Inflammatory macrophage treated with lipopolysaccharide for 4 hours (primary cell): ENCODE measurements around the gene GRID2IP.

Experiments
- DNase-seq: peaks from one replicate; pipeline ENCODE4 v3.0.0-alpha.2; 2020

Gene GRID2IP

DNA sequence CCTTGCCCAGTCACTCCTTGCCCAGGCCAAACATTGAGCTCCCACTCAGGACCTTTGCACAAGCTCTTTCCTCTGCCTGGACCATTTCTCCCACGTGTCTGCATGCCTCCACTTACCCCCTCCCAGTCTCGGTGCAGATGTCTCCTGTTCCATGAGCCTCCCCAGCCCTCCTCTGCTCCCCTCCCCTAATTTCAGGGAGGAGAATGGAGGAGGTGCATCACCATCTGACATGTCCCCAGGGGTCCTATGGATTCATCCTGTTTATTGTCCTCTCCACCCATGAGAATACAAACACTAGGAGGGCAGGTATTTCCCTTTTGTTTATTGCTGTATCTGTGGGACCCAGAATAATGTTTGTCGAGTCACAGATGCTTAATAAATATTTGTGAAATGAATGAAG, 8.6 kb upstream of the GRID2IP start:
- DNase-seq = no peak

DNA sequence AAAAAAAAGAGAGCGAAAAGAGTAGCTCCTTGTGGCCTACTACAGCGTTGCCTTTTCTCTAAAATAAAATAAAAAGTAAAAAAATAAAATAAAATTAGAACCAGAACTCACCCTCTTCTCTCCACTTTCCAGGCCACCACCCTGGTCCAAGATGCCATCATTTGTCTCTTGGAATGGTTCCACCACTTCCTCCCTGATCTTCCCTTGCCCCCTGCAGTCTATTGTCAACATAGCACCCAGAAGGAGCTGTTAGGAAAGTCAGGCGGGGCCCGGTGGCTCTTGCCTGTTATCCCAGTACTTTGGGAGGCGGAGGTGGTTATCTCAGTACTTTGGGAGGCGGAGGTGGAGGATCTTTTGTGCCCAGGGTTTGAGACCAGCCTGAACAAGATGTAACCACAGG, 7.6 kb upstream of the GRID2IP start:
- peak; percentile 69 for DNase-seq

DNA sequence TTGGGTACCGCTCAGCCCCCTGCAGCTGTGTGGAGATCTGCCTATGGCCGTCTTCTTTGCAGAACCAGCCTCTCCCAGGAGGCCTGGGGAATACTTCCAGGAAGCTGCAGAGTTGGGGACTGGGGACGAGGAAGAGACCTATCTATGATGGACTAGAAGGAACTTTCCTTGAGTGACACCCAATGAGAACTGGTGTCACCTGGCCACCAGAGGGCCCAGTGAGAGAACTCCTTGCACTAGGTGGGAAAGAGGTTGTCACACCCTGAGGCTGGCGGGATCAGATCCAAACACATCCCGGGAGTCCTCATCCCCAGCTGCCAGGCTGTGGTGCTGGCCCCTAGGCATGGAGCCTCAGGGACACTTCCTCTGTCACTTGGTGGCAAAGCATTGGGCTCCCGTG, 4.9 kb upstream of the GRID2IP start:
- no peak for DNase-seq

DNA sequence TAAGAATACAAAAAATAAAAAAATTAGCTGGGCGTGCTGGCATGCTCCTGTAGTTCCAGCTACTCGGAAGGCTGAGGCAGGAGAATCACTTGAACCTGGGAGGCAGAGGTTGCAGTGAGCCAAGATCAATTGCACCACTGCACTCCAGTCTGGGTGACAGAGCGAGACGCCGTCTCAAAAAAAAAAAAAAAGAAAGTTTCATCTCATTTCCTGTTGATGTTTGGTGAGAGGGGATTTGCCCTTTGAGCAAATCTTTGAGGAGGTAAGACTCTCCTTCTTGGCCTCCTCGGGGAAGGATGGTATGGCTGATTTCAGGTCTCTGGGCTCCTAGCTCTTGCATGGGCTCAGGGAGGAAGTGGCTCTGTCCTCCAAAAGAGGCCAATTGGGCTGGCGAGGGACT, 3.6 kb upstream of the GRID2IP start:
- DNase-seq = no peak

DNA sequence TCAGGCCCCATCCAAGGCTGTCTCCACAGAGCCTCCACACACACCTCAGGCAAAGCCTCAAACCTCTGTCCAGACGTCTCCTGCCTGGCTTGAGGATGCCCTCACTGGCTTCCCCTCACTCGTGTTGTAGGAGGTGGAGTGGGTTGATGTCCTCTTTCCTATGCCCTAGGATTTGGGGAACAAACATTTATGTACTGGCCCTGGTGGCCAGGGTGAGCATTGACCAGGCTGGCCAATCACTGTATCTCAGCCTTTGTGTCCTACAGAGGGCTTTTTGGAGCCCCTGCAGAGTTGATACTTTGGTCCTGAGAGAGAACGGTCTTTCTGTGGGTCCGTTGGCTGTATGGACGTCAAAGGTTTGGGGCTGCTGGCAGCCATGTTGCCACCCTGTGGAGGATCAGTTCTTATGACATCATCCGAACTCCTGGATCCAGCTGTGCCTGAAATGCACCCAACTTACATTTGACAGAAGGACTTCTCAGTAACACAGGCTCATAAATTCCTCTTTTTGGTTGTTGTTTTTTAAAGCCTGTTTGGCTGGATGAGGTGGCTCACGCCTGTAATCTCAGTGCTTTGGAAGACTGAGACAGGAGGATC, 2.3 kb upstream of the GRID2IP start:
- DNase-seq = peak; percentile 47

DNA sequence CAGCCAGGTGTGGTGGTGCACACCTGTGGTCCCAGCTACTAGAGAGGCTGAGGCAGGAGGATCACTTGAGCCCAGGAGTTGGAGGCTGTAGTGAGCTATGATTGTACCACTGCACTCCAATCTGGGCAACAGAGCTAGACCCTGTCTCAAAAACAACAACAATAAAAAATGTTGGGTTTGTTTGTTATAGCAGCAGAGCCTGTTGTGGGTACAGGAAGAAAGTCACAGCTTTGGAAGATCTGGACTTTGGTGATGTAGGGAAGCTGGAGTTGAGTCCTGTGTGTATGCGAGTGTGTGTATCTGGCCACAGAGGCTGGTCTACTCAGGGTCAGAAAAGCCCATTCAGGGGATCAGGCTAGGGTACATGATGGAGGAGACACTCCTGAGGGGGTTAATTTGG, 3.9 kb downstream of the GRID2IP start:
- no peak for DNase-seq

DNA sequence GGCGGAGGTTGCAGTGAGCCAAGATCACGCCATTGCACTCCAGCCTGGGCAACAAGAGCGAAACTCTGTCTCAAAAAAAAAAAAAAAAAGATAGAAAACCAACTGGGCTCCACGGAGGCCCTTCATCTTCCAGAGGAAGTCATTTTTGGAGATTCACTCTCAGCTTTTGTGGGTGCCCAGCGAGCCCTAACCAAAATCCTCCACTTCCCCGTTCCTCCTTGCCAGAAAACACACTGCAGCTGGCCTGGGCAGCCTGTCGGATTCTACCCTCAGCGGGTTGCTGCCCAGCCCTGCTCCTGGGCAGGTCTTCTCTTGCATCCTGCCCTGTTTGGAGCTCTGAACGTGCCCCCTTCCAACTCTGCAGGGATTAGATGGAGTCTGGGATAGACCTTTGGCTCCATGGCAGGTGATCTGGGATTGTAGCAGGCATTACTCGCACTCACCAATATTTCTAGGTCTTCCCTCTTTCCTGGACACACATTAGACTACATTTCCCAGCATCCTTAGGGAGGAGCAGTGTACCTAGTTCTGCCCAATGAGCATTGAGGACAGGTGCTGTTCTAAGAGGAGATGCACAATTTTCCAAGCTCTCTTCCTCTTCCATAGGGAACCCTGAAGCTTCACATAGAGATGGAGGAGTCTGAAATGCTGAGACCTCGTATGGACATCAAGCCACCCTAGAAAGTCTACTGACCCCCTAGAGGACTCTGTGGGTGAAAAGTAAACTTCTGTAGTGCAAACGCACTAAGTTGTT, 4.6 kb downstream of the GRID2IP start:
- DNase-seq = no peak

DNA sequence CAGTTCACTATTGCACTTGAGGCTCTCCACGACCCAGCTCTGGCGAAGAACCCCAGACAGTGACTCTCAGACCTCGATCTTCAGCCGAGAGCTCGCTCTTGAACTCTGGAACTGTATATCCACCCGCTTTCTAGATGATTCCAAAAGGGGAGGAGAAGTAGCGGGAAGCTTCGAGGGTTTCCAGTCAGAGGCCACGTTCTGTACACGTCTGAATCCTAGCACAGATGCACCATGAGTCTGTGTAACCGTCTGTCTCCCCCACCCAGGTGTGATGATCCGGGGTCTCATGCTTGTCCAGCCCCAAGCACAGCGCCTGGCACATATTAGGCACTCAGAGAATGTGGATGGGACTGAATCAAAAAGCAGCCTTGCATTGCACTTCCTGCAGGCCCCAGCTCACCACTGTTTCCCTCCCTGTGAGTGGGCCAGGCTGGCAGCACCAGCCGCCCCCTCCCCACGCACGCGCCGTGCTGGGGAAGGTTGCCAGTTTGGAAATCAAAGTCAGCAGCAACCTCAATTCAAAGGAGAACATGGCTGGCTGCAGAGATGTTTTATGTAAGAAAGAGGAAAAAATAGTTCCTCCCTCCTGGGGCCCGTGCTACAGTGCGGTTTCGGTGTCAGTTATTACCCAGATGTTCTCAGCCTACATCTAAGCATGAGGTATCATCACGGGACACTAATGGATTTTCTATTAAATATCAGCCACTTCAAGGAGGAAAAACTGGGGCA, 5.7 kb downstream of the GRID2IP start:
- peak; percentile 59 for DNase-seq

DNA sequence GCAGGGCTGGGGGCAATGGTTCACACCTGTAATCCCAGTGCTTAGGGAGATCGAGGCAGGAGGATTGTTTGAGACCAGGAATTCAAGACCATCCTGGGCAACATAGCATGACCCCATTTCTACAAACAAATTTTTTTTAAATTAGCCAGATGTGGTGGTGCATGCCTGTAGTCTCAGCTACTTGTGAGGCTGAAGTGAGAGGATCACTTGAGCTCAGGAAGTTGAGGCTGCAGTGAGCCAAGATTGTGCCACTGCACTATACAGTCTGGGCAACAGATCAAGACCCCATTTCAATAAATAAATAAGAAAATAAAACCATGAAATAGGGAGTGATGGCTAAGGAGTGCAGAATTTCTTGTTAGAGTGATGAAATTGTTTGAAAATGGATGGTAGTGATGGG, 8.9 kb downstream of the GRID2IP start:
- DNase-seq = no peak

DNA sequence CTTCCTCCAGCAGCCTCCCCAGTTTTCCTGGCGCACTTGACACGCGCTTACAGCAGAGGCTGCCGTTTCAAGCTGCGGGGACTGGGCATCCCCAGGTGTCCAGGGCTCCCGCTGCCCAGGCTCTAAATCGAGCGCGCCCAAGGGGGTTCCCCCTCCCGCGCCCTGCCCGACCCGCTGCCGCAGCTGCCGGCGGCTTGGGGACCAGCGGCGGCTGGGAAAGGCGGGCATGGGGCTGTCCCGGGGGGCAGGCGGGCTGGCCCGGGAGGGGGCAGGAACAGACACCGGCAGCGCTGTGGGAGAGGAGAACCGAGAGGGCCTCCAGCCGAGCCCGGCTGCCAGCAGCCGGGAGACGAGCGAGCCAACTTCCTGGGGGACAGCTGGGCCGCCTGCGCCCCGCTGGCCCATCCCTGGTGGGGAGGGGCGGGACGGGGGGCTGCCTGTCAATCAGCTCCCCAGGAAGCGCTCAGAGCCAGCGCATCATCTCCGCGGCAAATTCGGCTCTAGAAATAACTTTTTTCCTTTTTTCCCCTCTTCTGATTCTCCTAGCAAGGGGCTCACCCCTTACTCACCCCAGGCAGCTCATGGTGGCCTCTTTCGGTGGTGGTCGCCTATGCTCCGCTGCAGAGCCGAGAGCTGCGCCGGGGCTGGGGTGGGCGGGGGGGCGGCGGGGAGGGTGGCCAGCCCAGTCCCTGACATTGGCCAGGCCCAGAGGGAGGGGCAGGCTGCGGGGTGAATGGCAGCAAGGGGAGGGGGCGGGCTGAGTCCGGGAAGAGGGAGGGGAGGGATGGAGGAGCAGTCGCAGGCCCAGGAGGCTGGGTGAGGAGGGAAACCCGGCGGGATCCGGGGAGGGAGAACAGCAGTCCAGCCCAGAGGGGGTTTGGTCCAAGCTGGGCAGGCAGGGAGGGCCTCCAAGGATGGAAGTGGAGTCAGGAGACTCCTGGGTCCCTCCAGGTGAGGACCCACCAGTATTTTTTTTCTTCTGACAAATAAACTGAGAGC, 14.7 kb downstream of the GRID2IP start:
- DNase-seq = no peak

DNA sequence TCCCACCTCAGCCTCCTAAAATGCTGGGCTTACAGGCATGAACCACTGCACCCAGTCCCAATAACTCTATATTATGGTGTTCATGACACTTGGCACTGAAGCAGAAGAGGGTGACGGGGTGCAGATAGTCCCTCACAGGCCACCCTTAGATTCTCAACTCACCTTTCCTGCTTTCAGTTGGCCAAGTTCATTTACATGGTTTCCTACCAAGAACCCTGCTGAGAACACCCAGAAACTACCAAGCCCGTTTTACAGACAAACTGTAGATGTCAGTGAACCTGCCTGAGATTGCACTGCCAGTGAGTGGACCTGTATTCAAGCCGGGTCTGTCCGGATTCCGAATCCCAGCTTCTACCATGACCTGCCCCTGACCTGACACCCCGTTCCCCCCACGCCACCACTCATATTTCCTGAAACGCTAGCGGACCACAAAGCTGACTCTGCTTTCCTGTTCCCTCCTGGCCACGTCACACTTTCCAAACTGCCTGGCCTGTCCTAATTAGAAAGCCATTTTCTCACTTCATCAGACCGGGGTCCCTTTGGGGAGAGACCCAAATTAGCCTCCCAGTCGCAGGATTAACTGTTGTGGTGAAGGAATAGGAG, 17.3 kb downstream of the GRID2IP start:
- peak; percentile 7 for DNase-seq

DNA sequence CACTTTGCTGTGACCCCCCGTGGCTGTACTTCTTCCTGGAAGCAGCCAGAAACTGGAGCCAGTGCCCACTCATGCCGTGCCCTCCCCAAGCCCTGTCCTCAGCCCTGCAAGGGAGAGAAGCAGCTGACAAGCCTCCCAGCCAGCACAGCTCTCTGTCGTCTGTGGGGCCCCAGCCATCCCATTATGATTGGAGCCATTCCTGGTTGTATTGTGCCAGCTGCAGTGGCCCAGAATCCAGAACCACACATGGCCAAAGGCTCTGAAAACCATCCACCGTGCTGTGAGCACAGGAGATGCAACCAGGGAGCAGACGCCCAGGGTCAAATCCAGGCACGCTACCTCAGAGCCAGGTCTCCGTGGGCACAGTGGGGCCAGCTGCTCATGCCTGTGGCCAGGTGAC, 18.7 kb downstream of the GRID2IP start:
- no peak for DNase-seq

DNA sequence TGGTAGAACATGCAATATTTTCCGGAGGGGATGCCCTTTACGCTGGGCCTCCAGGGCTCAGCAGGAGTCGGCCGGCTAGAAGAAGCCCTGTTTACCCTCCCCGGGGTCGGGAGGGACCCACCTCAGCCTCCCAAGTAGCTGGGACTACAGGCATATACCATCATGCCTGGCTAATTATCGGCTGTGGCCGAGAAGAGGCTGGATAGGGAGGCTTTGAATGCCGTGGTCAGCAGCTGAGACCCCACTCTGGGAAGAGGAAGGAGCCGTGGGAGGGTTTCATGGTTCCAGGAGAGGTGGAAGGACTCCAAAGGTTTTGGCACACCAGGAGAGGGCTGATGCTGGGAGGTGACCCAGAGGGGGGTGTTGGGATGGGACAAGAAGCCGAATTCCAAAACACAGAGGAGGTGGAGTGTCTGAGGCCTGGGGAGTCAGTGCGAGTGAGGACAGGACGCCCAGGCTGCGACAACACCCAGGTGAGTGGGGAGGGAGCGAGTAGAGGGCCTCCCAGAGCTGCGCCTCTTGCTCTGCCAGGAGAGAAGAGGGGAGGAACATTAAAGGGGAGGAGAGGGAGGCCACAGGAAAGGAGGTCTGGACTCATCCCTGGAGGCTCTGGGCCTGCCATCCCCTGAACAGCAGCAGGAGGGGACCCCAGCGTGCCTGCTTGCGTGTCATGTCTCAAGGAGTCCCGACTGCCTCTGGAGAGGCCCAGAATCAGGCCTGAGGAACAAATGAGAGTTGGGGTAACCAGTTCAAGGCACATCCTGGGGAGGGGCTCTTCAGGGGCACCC, 19.6 kb downstream of the GRID2IP start:
- DNase-seq = no peak

DNA sequence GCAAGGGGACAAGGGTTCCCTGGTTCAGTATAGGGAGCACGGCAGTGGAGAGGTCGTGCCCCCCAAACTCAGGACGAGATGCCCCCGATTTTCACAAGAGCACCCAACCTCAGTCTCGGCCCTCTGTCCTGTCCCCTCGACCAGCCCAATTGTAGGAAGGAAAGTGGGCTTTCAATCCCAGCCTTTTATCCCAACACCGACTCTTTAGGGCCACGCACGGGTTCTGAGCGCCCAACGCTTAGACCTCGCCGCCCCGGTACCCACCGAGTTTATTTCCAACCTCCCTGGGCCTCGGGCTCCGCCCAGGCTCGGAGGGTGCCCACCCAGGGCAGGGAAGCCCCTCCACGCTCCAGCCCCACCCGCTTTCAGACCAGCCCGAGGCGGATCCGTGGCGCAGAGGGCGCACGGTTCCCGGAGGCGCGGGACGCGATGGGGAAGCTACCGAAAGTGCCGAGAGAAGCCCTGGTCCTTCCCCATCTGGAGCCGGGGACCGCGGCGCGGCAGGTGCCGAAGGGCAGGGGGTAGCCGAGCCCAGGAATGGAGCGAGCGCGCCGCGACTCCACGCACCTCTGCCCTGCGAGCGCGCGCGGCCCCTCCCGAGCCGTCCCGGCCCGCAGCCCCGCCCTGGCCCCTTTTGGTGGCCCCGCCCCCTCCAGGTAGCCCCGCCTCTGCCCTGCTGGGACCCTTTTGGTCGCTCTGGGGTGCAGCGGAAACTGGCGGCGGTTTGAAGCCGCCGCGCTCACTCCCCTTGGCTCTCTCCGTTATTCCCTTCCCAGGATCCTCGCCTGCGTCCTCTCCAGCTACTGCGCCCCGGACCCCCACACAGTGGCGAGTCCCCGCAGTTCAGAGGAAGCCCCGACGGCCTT, 20.4 kb downstream of the GRID2IP start:
- peak; percentile 18 for DNase-seq

DNA sequence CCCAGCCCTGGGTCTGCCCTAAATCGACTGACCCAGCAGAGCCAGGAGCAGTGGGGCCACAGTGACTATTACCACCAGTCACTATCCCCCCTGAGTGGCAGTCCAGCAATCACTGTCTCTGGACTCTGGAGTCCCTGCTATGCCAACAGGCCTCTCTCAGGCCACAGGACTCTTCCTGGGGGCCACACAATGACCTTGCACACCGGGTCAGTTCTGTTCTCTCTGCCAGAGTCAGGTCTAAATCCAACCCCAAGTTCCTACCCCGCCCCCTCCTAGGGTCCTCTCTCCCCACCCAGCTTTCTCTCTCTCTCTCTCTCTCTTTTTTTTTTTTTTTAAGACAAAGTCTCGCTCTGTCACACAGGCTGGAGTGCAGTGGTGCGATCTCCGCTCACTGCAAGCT, 21.6 kb downstream of the GRID2IP start:
- no peak for DNase-seq

DNA sequence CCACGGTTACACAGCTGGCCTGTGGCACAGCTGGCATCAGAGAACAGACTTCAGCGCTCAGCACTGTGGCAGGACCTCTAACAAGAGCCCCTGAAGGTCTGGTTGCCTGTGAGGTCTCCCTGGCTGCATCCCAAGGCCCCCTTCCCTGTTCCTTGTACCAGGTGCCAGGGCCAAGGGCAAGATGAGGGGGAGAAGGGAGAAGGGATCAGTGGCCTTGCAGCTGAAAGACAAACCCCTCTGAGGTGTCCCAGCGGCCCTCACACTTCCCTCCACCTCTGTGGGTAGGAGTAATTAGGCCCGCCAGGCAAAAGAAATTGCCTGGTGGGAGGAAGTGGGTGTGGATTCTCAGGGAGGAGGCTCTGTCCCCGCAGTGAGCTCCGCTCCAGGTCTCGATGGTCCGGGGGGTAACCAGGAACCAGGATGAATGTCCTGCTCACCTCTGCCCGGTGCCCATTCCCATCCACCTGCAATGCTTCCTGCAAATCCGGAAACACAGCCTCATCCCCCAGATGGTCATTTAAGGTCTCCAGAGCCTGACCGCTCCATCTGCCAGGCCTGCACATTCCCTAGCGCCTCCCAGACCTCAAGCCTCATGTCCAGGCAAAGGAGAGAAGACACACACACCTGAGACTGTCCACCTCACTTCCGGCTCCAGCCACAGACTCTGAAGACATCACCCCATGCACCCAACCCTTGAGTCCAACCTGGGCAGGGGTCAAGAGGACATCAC, 22.7 kb downstream of the GRID2IP start:
- no peak for DNase-seq

DNA sequence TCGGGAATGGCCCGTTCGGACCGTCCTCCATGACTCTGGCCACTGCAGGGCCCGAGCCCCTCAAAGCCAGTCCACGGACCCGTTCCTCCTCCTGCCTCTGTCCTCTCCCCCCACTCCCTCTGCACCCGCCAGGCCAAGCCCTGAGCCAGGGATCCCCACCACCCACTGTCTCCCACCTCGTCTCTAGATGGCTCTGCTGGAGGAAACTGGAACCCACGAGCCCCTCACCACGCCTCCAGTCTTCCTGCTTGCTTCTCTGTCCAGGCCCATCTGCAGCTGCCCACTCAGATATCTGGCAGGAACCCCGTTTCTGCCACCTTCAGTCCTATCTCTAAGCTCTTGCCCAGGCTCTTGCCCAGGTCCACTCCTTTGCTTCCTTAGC, 24.3 kb downstream of the GRID2IP start:
- no peak for DNase-seq

DNA sequence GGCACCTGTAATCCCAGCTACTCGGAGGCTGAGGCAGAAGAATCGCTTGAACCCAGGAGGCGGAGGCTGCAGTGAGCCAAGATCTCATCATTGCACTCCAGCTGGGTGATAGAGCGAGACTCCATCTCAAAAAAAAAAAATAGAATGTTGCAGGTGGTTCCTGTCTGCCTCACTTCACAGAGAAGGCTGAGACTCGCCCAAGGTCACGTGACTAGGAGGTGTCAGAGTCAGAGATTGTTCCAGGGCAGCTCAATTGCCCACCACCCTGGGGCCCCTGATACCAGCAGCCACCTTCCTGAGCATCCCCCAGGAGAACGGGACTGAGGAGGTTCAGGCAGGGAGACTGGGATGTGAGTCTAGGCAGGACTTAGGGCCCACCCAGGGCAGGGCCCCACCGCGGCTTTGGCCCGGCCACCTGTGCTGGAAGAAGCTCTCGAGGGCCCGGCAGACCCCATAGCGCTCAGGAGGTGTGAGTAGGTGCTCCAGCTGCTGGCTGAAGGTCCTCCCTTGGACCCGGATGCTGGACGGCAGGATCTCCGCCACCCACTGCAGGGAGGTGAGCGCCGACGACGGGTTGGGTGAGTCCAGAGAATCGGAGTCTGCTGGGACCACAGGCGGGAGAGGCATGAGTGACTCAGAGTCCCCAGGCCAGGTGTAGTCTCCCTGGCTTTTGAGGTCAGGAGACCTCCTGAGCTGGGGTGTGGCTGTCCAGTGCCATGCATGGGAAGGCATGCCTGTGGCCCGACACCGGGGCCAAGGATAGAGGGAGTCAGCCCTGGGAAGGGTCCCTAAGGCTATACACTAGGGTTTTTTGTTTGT, 30.9 kb downstream of the GRID2IP start:
- no peak for DNase-seq

DNA sequence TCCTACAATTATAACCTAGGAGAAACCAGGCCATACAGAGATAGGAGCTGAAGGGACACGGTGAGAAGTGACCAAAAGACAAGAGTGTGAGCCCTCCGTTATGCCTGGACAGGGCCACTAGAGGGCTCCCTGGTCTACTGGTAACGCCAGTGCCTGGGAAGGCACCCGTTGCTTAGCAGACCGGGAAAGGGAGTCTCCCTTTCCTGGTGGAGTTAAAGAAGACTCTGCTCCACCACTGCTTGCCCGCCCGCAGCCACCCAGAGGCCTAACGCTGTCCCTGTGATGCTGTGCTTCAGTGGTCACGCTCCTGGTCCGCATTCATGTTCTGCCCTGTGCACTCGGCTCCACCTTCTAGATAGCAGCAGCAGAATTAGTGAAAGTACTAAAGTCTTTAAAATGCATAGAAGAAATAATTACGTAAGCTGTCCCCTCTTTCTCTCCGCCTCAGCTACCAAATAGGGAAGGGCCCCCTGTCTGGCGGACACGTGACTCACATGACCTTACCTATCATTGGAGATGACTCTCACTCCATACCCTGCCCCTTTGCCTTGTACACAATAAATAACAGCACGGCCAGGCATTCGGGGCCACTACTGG, 34.8 kb downstream of the GRID2IP start:
- peak; percentile 80 for DNase-seq
